Stimulated activated CD4-positive, alpha-beta T cell treated with anti-CD3 and anti-CD28 coated beads, Interleukin-4, amount 100 ng/mL, for 1 hour (primary cell): ENCODE measurements around the gene SLF1.

ENCODE experiments used
- DNase-seq: peaks from one replicate; pipeline ENCODE4 v3.0.0-alpha.2; 2020

Gene SLF1

DNA sequence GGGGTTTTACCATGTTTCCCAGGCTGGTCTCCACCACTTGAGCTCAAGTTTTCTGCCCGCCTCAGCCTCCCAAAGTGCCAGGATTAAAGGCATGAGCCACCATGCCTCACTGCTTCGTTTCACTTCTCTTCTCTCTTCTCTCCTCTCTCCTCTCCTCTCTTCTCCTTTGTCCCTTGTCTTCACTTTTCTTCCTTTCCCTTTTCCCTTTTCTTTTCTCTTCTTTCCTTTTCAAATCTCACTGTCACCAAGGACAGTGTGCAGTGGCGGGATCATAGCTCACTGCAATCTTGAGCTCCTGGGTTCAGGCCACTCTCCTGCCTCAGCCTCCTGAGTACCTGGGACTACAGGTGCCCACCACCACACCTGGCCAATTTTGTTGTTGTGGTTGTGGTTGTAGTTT is 49.5 kb downstream of the SLF1 start:
- no peak for DNase-seq

DNA sequence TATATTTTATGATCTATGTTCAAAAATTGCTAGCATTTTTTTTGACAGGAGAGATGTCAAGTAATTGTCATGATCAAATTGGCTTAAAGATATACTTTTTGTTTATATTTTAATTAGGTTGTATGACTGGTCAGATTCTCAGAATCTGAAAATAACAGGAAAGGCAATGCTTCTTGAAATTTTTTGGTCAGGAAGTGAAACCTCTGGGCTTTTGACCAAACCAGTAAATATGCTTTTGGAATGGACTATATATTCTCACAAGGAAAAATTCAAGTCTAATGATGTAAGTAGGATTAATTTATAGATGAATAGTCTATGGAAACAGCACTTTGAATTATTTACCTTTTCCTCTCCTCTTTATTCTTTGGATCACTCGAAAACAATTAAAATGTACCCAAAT is 52.3 kb downstream of the SLF1 start:
- DNase-seq: no peak

DNA sequence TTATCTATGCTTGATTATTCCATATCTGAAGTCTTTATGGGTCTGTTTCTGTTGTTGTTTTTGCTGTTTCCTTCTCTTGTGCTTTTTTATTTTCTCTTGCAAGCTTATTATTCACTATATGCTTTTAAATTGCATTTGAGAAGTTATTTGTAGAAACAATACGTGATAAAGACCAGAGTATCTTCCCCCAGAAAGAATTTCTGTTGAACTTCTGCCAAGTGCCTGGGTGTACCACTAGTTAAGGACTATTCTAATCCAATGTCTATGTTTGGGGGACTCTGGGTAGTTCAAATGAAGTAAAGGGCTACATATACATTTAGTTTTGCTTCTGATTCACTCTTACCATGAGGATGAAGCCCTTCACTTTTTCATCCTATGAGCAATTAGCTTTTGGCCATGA is 54.3 kb downstream of the SLF1 start:
- no peak for DNase-seq

DNA sequence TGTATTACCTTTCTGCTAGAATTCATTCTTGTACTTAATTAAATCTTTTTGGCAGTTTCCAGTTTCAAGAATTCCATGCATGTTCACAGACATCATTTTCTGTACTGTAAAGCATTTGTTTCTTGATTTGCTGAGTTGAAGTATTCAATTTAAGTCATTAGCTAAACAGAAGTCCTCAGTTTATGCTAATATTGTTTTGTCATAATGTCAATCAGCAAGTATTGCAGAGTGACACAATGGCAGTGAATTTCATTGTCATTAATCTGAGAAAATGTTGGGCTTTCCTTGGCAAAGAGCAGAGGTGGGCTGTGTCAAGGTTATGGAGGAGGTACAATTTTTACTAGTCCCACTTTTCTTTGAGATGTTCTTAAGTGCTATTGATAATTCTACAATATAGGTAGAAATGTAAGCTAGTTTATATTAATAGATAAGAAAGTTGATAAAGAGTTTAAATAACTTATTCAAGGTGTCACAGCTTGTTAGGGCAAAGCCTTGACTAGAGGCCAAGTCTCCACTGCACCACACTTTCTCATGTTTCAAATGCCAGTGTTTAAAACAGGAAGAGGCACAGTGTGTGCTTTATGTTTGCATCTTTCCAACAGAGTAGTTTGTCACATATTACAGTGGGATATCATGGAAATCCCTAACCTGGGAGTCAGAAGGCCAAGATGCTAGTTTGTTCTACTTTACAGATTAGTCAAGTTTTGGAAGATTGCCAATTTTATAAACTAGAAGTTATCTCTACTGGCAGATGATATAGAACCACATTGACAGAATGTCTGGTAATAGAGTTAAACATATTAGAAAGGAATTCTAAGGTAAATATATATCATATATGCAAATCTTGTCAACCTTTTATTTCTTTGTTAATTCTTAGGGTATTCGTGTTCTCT is 56.3 kb downstream of the SLF1 start:
- DNase-seq: no peak

DNA sequence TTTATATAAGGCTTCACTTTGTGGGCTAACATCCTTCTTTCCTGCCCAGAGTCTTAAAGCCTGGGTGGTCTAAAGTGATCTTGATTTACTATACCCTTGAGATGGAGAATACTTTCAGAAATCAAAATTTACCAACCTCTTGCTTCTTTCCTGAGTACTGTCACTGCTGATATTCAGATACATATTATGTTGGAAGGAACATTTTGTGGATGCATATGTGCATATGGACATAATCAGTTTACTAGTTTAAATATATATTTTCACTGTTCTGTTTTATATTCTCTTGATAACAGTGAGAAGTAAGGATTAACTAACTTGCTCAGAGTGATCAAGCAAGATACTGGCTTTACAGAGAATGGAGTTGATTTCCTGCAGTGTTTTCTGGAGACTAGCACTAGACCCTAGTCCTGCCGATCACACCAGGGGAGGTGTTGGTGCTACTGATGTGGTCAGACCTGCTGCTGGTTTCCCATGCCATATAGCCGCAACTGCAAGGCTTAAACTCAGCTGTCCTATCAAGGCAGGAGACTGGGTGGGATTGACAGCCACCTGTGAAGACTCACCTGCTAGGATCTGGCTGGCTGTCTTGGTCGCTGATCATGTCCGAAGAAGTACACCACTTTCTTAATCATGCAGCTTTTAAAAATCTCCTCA is 57.6 kb downstream of the SLF1 start:
- DNase-seq: no peak

DNA sequence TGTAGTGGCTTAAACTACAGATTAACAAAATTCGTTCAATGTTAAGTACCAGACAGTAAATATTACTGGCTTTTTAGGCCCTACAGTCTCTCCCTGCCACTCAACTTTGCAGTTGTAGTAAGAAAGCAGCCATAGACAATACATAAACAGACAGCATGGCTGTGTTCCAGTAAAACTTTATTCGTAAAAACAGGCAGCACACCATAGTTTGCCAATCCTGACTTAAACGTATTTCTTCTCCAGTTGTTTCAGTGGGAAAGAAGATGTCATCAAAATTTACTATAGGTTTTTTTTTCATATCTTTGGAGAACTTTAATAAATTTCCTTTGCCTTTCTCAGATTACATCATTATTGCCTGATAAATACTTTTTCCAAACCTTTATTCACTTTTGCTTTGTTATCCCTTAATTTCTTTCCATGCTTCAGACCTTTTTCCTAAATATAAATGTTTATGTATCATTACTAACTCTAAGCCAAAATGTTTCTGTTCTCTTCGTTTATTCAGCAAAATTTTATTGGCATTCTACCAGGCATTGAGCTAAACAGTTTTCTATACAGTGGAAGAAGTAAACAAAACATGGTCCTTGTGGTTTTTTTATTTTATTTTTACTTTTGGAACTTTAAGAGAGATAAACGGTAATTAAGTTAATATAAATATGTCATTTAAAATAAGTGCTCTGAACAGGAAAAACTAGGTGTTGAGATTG is 64.5 kb downstream of the SLF1 start:
- DNase-seq: no peak

DNA sequence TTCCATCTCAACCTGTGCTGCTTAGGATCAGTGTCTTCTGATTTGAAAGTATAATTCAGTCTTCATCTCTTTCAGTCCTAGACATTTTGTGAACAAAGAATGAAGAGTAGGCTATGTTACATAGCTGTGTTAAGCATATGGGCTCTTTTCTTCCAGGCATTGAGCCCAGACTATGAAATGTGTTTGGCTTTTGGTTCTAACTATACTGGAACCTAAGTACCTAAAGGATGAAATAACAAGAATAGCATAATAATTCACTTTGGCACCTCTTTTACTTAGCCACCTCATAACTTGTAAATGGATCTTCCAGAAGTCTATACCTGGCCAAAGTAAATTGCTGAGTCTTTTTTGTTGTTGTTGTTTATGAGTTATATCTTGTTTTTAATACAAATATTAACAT is 71.4 kb downstream of the SLF1 start:
- no peak for DNase-seq

DNA sequence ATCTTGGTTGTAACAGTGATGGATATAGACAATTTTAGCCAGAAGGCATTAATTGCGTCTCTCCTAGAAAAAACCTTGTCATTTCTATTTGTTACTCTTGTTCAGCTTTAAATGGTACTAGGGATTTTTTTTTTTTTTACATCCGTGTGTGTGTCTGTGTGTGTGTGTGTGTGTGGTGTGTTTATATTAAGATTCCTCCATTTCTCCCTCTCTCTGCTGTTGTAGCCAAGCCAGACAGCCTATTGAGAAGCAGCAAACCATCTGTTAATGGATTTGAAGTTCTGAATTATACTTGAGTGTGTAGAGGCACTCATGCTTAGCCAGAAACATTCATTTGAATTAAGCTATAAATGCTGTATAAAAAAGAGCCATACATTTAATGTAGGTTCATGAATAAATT is 72.3 kb downstream of the SLF1 start:
- no peak for DNase-seq

DNA sequence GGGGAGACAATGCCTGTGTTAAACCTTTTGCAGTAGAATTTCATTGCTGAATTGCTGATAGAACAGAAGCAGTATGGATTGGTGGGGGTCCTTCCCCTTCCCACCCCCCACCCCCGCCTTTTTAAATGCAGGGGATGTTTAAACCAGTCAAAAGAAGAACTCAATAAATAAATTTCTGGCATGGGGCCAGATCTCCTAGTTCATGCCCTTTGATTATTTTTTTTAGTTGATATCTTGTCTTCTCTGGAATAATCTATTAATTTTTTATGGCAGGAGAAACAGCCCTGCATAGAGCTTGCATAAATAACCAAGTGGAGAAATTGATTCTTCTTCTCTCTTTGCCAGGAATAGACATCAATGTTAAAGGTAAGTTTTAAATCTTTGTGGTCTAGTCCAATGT is 72.8 kb downstream of the SLF1 start:
- no peak for DNase-seq

DNA sequence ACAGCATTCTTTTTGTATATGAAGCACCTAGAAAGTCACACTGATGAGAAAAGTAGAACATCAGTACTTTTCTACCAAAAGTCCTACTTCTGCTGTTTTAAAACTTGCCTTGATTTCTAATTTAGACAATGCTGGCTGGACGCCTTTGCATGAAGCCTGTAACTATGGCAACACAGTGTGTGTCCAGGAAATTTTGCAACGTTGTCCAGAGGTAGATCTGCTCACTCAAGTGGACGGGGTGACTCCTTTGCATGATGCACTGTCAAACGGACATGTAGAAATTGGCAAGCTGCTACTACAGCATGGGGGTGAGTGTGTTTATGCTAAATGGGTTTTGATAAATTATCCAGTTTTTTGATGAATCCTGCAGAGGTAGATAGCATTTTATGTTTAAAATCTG is 73.5 kb downstream of the SLF1 start:
- no peak for DNase-seq

DNA sequence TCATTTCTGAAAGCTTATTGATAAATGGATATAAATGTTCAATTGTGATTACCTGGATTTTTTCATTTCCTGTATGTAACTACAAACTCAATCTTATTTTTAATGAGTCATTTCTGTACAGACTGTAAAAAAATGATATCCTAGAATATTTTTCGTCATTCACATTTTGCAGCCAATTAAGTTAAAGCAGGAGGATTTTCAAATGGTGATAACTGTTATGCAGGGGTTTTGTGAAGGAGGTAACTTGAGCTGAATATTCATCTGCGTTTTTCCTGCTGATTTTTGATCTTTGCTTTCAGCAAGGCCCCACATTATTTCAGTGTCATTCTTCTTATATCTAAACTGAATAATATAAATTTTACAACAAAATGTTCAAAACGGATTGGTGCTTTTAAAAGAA is 74.1 kb downstream of the SLF1 start:
- DNase-seq: no peak

DNA sequence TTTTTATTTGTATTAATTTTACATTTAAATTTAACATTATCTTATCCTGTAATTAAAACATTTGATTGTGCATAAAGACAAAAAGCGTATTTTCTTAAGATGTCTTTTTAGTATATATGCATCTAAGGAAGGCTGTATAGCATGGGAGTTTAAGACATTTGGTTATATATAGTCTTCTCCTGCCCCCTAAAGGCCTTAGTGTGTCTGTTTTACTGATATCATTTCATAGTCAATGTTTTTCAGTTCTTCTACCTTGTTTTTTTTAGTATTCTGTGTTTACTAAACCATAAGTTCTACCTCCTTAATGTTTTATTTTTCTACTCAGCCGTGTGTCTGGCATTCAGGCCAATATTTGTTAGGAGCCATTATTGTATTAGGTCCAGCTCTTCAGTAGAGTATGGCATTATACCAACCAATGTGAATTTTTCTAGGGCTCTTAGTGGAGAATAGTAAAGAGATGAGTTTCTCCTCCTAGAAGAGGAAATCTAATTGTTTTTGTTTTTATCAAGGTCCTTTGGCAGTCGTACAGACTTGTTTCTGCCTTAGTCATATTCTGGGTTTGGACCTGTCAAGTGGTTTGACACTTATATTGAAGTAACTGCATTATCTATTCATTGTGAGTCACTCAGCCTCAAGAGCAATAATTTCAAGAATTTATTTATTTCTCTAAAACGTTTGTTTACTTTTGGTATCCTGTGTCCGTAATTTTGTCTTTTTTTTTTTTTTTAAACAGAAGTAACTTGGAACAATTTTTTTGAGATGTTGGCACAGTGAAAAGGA is 74.8 kb downstream of the SLF1 start:
- DNase-seq: no peak

DNA sequence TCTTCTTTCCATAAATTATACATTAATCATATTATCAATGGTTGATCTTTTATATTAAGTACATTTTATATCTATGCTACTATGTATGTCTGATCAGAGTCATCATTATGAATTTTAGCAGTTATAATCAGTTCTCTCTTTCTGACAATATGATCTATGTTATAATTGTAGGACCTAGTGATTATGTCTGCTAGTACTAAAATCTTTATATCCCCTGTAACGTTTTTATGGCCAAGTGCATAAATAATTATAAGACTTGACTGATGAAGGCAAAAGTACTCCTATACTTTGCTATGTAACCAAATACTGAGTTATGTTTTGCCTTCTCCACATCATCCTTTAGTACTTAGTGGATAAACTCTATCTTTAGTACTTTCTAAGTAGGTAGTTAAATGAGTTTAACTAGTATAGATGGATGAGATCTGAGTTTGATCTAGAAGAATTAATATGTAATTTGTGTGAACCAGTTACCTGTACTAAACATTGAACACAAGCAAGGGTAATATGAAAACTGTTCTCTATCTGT is 75.4 kb downstream of the SLF1 start:
- DNase-seq: no peak

DNA sequence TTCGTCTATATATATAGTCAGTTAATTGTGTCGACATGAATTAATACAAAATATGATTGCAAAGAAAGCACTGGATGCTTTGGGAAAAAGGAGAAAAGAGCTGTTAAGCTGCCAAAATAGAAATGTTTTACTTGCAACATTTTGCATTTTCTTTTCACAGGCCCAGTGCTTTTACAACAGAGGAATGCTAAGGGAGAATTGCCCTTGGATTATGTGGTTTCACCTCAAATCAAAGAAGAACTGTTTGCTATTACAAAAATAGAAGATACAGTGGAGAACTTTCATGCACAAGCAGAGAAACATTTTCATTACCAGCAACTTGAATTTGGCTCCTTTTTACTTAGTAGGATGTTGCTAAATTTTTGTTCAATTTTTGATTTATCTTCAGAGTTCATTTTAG is 76.2 kb downstream of the SLF1 start:
- no peak for DNase-seq

DNA sequence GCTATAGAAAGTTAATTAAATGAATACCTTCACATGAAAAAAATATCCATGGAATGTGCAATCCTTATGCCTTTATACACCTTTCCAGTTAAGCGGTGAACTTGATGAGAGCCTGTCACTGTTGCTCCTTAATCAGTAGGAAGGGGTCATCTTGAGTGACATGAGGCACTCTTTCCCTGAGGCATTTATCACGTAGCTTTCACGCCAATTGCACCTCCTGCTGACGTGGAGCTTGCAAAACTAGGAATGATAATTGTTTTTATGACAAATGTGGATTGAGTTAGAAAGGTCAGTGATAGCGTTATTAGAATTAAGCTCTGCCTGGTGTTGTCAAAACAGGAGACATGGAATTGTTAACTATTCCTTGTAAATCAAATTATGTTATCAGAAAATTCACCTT is 79.7 kb downstream of the SLF1 start:
- no peak for DNase-seq

DNA sequence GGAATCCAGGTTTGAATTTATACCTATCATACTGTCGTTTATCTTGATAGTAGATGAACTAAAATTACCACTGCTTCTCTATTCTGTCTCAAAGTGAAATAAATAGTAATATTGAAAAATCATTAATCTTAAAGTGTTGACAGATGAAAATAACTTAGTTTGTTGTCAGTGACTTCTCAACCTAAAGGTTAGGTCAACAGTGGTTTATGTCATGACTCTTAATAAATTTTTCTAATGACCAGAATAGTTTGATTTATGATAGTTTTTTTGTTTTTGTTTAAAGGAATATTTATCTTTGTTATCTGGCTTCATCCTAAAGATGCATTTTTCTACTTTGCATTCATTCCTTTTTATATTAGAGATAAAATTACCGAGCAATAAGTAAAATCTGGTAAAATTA is 81.1 kb downstream of the SLF1 start:
- DNase-seq: no peak

DNA sequence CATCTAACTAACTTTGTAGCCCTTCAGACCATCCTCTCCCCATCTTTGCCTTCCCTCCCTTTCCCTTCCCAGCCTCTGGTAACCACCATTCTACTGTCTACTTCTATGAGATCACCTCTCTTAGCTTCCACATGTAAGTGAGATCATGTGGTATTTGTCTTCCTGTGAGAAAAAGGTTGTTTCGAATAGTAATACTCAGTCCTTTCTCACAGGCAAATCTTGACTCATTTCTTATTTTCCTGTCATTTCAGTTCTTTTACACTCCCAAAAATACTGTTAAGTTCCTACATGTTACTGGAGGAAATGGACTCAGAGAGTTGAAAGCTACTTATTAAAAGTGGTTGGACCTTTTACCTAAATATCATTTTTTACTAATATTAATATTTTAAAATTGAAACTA is 82.1 kb downstream of the SLF1 start:
- DNase-seq: no peak

DNA sequence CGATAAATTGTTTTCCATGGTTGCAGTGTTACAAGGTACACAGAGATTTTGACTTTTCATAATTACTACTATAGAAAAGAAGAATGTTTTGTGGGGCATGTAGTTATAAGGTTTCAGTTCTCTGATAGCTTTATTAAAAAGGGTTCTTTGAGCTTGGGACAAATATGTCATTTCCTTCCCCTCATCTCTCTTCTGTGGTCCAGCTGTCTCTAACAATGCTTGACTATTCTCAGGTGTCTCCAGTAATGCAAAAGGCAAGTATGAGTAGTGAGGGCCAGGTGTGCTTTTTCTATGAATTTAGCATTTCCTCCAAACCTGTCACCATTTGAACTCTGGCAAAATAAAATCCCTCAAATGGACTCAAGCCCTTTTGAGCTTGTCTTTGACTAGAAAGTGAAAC is 84.3 kb downstream of the SLF1 start:
- no peak for DNase-seq

DNA sequence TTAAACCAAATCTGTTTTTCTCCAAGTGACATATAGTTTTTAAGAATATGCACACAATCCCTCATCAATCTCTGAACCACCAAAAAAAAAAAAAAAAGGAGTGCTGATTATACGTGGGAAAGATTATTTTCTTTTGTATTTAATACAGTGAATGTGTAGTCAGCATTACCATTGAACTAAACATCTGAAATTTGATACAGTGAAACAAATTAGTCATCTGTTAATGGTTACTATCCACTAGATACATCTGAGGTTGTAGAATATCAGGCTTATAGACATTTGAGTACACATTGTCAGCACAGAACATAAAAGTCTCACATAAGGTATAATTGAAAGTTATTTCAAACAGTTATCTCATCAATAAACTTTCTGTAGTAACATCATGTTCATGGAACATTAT is 87.0 kb downstream of the SLF1 start:
- DNase-seq: no peak

DNA sequence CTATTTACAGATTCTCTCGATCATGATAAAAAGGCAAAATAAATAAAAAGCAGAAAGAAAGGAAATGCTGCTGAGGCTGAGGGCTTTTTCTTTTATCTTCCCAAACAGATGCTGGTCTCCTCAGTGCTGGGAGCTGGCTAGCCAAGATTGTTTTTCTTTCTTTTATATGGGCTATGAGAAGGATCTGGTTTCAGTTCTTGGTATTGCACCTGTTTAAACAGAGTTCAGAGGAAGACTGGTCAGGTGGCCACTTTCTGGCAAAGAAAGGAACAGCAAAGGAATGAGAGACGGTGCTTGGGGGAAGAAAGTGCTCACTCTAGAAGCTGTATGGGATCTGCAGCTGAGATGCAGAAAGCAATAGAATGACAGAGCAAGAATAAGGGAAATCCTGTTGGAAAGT is 88.9 kb downstream of the SLF1 start:
- no peak for DNase-seq

DNA sequence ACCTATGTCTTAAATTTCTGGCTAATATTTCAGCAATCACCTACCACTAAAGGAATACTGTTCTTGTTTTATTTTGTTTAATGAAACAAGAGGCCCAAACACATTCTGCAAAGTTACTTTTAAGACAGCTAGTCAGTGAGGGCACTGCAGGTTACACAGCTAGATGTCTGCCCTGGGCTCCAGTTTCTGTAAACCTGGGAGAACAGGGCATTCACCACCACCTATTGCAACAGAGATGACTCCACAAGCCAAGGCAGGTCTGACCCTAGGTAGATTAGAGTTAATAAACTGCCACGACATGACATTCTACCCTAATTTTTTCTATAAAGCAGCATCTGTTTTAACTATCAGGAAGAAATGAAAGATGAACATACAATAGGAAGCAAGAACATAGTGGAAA is 90.8 kb downstream of the SLF1 start:
- no peak for DNase-seq

DNA sequence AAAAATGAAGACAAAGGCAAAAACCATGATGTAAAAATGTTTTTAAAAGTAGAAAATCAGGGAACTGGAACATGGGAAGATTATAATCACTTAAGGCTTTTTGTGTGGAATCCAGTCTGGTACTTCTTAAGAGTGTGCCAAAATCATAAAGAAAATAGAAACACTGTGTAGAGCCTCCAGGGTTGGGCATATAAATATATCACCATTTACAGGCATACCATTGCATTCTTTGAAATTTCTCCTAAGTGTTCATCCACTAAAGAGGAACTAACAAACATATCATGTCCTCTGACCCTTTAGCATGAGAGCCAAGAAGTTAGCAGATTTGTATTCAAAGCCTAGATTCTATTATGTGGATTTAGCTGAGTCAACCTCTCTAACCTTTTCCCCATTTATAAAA is 93.3 kb downstream of the SLF1 start:
- DNase-seq: no peak

DNA sequence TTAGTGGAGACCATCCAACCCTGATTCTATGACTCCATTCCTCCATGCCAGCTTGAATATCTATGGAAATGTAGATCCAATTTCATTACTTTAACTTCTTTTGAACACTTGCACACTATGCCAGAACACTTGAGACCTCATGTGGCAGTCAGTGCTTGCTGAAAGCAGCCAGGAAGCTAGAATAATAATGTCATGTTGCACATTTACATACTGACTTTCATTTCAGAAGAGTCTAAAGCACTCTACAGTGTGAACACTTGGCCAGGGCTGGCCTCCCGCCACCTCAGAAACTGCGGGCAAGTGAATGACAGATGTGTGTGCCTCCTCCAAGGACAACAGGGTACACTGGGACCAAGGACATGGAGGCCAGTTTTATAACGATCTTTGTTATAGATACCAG is 97.3 kb downstream of the SLF1 start:
- DNase-seq: no peak
